ENCODE data around the gene PALM3. TPM values are rescaled to one million over a fixed set of nuclear protein-coding genes. Genes with fewer than 3 reads are reported as not detected.

Gene PALM3
- total and polyA plus RNA-seq, 2 donors, result 0.18 TPM; not detected in 1

DNA sequence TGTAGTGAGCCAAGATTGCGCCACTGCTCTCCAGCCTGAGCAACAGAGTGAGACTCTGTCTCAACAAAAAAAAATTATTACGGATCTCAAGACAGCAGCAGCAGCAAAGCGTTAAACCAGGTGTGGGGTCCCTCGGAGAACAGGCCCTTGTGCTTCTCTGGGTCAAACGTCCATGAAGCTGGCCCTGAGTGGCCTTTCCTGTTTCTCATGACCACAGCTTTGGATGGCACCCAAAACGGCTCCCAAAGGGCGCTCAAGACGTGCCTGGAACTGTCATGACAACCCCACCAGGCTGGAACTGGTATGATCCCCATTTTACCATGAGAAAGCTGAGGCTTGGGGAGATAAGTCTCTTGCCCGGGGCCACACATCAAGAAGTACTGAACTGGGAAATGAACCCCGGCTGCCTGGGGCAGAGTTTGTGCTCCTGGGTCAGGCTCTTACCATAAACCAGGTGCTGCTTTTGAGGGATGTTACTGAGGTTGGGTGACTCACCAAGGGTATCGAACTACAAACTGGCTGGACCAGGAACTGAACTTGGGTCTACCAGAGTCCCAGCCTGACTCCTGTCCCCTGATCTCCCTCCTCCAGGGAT is 40.3 kb upstream of the PALM3 start:
- peak overlapping the region in 1 of 2 donors; percentile 25 for H3K27ac ChIP-seq (ENCODE audit: low read depth in 1 of 2, low read length in 1 of 2)
- DNase-seq (ENCODE audit: low read depth in 6 of 9, low spot score in 9 of 9), result no peak

DNA sequence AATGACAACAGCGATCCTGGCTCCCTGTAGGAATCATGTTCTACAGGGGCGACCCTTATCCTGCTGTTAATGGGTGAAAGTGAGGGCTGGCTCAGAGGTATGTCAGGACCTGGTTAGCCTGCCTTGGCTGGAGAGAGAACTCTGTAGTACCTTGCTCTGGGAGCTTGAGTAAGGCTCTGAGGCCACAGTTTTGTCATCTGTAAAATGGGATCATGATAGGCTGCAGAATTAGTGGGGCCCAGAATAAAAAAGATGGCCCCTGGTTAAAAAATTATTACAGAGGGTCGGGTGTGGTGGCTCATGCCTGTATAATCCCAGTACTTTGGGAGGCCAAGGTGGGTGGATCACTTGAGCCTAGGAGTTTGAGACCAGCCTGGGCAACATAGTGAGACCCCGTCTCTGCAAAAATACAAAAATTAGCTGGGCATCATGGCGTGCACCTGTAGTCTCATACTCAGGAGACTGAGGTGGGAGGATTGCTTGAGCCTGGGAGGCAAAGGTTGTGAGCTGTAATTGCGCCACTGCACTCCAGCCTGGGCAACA is 39.2 kb upstream of the PALM3 start:
- WGBS, result over 99% methylated on average over 6 of the region's 6 CpGs
- no peaks in the 10 kb centered on the region for H3K27me3 ChIP-seq (ENCODE audit: control insufficient read depth in 2 of 2, insufficient read depth in 1 of 2, low read length in 1 of 2)
- H3K27ac ChIP-seq (ENCODE audit: low read depth in 1 of 2, low read length in 1 of 2), result no peak overlapping the region
- peaks cover 0 to 11% of the 10 kb centered on the region in 2 donors for H3K9me3 ChIP-seq (ENCODE audit: control insufficient read depth in 2 of 2, insufficient read depth in 1 of 2, low read length in 1 of 2)
- peaks cover 0 to 10% of the 10 kb centered on the region in 2 donors for H3K4me1 ChIP-seq (ENCODE audit: control insufficient read depth in 2 of 2, insufficient read depth in 2 of 2, low read length in 2 of 2)
- H3K4me3 ChIP-seq (ENCODE audit: low read length in 2 of 2), result no peak overlapping the region
- peaks cover 53 to 54% of the 10 kb centered on the region in 2 donors for H3K36me3 ChIP-seq (ENCODE audit: control insufficient read depth in 2 of 2, insufficient read depth in 2 of 2, low read length in 1 of 2)
- DNase-seq (ENCODE audit: low read depth in 6 of 9, low spot score in 9 of 9), result no peak

More for the DNA sequence above, 40.3 kb upstream of the PALM3 start:
- Histone ChIP-seq H3K27me3 (ENCODE audit: control insufficient read depth in 2 of 2, insufficient read depth in 1 of 2, low read length in 1 of 2) (no peaks in the 10 kb centered on the region), H3K4me3 (ENCODE audit: low read length in 2 of 2) (no peak overlapping the region), H3K36me3 (ENCODE audit: control insufficient read depth in 2 of 2, insufficient read depth in 2 of 2, low read length in 1 of 2) (peaks cover 48 to 54% of the 10 kb centered on the region in 2 donors), H3K4me1 (ENCODE audit: control insufficient read depth in 2 of 2, insufficient read depth in 2 of 2, low read length in 2 of 2) (peaks cover 0 to 11% of the 10 kb centered on the region in 2 donors), H3K9me3 (ENCODE audit: control insufficient read depth in 2 of 2, insufficient read depth in 1 of 2, low read length in 1 of 2) (peaks cover 0 to 7% of the 10 kb centered on the region in 2 donors)
- WGBS, result 97% methylated on average over 11 of the region's 11 CpGs

DNA sequence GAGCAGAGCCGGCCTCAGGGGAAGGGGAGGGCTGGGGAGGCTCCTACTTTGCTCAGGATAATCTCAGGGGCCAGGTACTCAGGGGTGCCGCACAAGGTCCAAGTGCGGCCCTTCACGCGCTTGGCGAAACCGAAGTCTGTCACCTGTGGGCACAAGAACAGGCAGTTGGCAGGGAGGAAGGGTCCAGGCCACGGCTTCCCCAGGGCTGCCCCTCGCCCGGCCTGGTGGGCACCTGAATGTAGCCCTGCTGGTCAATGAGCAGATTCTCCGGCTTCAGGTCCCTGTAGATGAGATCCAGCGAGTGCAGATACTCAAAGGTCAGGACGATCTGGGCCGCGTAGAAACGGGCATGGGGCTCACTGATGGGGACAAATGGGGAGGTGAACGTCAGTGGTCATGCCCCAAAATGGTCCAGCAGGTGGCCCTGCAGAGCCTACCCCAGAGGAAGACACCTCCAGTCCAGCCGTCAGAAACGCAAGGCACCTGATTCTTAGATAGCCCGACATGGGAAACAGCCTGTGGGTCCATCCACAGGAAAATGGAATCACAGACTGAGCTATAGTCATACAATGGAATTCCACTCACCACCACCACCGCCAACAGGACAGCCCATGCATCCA is 35.8 kb upstream of the PALM3 start:
- Histone ChIP-seq H3K4me3 (ENCODE audit: low read length in 2 of 2) (no peak overlapping the region), H3K9me3 (ENCODE audit: control insufficient read depth in 2 of 2, insufficient read depth in 1 of 2, low read length in 1 of 2) (peaks cover 2 to 20% of the 10 kb centered on the region in 2 donors), H3K4me1 (ENCODE audit: control insufficient read depth in 2 of 2, insufficient read depth in 2 of 2, low read length in 2 of 2) (peaks cover 0 to 6% of the 10 kb centered on the region in 2 donors), H3K36me3 (ENCODE audit: control insufficient read depth in 2 of 2, insufficient read depth in 2 of 2, low read length in 1 of 2) (peaks cover 35 to 39% of the 10 kb centered on the region in 2 donors), H3K27ac (ENCODE audit: low read depth in 1 of 2, low read length in 1 of 2) (no peak overlapping the region), H3K27me3 (ENCODE audit: control insufficient read depth in 2 of 2, insufficient read depth in 1 of 2, low read length in 1 of 2) (no peaks in the 10 kb centered on the region)
- 96% methylated on average over 21 of the region's 21 CpGs for WGBS
- no peak for DNase-seq (ENCODE audit: low read depth in 6 of 9, low spot score in 9 of 9)

DNA sequence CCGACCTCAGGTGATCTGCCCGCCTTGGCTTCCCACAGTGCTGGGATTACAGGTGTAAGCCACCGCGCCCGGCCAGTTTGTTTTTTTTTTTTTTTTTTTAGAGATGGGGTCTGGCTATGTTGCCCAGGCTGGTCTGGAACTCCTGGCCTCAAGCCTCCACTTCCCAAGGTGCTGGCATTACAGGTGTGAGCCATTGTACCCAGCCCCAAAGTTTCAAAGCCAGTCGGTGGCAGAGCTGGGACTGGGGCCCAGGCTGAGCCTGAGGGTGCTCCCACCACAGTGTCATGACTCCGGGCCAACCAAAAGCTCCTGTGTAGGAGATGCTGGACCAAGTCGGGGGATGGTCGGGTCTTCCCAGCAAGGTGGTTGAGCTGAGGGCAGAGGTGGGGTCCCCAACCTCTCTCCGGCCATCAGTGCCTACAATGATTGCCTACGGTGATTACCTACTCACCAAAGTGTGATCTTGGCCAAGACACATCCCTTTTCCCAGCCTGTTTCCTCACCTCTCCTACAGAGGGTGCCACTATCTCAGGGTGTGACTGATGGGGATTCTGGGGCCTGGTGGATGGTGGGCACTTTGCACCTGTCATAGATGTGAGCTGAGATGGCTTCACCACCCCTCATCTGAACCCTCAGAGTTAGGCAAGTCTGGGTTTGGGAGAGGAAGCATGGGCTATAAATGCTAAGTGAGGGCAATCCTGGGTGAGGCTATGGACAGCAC is 34.6 kb upstream of the PALM3 start:
- no peak overlapping the region for H3K27ac ChIP-seq (ENCODE audit: low read depth in 1 of 2, low read length in 1 of 2)
- H3K4me1 ChIP-seq (ENCODE audit: control insufficient read depth in 2 of 2, insufficient read depth in 2 of 2, low read length in 2 of 2), result peaks cover 0 to 10% of the 10 kb centered on the region in 2 donors
- WGBS, result 98% methylated on average over 11 of the region's 11 CpGs
- peaks cover 25 to 31% of the 10 kb centered on the region in 2 donors for H3K36me3 ChIP-seq (ENCODE audit: control insufficient read depth in 2 of 2, insufficient read depth in 2 of 2, low read length in 1 of 2)
- no peaks in the 10 kb centered on the region for H3K27me3 ChIP-seq (ENCODE audit: control insufficient read depth in 2 of 2, insufficient read depth in 1 of 2, low read length in 1 of 2)
- H3K9me3 ChIP-seq (ENCODE audit: control insufficient read depth in 2 of 2, insufficient read depth in 1 of 2, low read length in 1 of 2), result peaks cover 2 to 21% of the 10 kb centered on the region in 2 donors
- DNase-seq (ENCODE audit: low read depth in 6 of 9, low spot score in 9 of 9), result no peak
- H3K4me3 ChIP-seq (ENCODE audit: low read length in 2 of 2), result no peak overlapping the region

DNA sequence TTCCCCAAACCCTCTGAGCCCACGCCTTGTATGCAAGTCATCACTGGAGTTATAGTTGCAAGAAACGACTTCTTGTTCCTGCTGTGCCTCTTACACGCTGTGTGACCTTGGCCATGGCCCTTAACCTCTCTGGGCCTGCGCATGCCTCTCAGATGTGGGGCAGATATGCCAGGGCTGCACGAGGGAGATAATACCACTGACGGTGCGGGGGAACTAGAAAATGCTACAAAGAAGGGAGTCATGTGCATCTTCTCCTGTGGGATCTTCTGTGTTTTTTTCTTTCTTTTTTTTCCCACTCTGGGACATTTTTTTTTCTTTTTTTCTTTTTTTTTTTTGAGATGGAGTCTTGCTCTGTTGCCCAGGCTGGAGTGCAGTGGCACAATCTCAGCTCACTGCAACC is 33.0 kb upstream of the PALM3 start:
- peaks cover 0 to 11% of the 10 kb centered on the region in 2 donors for H3K4me1 ChIP-seq (ENCODE audit: control insufficient read depth in 2 of 2, insufficient read depth in 2 of 2, low read length in 2 of 2)
- no peak overlapping the region for H3K4me3 ChIP-seq (ENCODE audit: low read length in 2 of 2)
- peaks cover 2 to 21% of the 10 kb centered on the region in 2 donors for H3K9me3 ChIP-seq (ENCODE audit: control insufficient read depth in 2 of 2, insufficient read depth in 1 of 2, low read length in 1 of 2)
- H3K36me3 ChIP-seq (ENCODE audit: control insufficient read depth in 2 of 2, insufficient read depth in 2 of 2, low read length in 1 of 2), result peaks cover 17 to 20% of the 10 kb centered on the region in 2 donors
- H3K27ac ChIP-seq (ENCODE audit: low read depth in 1 of 2, low read length in 1 of 2), result no peak overlapping the region
- no peaks in the 10 kb centered on the region for H3K27me3 ChIP-seq (ENCODE audit: control insufficient read depth in 2 of 2, insufficient read depth in 1 of 2, low read length in 1 of 2)
- no peak for DNase-seq (ENCODE audit: low read depth in 6 of 9, low spot score in 9 of 9)
- 95% methylated on average over 7 of the region's 7 CpGs for WGBS

DNA sequence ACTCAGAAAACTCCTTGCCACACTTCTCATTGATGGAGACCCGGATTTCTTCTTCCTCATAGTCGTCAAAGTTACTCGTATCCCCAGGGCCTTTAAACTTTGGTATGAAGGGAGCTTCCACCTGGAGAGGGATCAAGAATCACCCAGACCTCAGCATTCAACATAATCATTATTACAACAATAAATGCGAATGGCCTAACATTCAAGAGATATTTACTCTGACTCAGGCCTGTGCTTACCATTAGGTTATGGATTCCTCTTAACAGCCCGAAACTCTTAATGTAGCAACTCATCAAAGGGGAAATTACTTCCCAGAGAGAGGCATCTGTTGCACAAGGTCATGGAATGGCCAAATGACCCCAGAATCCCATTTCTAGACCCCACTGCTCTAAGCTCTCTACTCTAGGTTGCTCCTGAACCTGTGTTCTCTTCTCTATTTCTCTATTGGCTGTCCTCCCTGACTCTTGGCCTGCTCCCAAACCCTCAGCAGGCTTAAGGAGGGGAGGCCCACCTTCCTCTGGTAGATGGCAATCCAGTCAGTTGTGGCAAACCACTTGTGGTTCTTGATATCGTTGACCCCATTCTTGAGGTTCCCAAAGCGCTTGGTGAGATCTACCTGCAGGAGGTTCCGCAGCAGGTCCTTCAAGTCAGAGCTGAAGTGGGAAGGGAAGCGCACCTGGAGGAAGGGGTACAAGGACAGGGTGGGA is 31.4 kb upstream of the PALM3 start:
- DNase-seq (ENCODE audit: low read depth in 6 of 9, low spot score in 9 of 9), result no peak
- no peaks in the 10 kb centered on the region for H3K27me3 ChIP-seq (ENCODE audit: control insufficient read depth in 2 of 2, insufficient read depth in 1 of 2, low read length in 1 of 2)
- peaks cover 7 to 24% of the 10 kb centered on the region in 2 donors for H3K4me1 ChIP-seq (ENCODE audit: control insufficient read depth in 2 of 2, insufficient read depth in 2 of 2, low read length in 2 of 2)
- H3K4me3 ChIP-seq (ENCODE audit: low read length in 2 of 2), result no peak overlapping the region
- H3K36me3 ChIP-seq (ENCODE audit: control insufficient read depth in 2 of 2, insufficient read depth in 2 of 2, low read length in 1 of 2), result peaks cover 27 to 29% of the 10 kb centered on the region in 2 donors
- WGBS, result 91% methylated on average over 9 of the region's 9 CpGs
- H3K27ac ChIP-seq (ENCODE audit: low read depth in 1 of 2, low read length in 1 of 2), result no peak overlapping the region
- peaks cover 2 to 21% of the 10 kb centered on the region in 2 donors for H3K9me3 ChIP-seq (ENCODE audit: control insufficient read depth in 2 of 2, insufficient read depth in 1 of 2, low read length in 1 of 2)

DNA sequence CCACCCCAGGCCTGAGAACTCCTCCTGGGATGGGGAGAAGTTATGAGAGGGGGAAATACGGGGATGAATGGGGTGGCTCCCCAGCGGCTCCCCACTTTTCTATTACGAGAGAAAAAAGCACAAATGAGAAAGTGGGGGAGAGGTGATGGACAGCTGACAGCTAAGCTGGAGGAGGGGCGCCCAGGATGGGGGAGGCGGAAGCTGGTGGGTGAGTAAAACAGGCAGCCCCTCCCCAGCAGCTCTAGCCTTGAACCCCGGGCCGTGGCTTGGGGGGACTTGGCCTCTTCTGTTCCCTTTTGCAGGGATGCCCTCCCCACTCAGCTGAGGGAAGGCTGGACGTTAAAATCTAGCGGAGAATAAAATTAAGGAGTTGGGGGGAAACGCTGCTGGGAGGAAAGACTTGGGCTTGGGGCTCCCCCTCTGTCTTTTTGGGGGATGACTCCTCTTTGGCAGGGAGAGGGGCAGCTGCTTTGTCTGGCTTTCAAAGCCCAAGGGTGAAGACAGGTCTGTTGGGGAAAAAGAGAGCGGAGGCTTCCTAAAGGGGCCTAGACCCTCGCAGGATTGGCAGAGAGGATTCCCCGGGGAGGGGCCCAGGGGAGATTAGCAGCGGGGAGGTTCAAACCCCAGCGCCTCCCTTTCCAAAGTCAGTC is 30.1 kb upstream of the PALM3 start:
- H3K4me1 ChIP-seq (ENCODE audit: control insufficient read depth in 2 of 2, insufficient read depth in 2 of 2, low read length in 2 of 2), result peaks cover 7 to 26% of the 10 kb centered on the region in 2 donors
- peak in 6 of 9 donors; percentile 61 to 91 (median 75) for DNase-seq (ENCODE audit: low read depth in 6 of 9, low spot score in 9 of 9)
- H3K4me3 ChIP-seq (ENCODE audit: low read length in 2 of 2), result peak overlapping the region; percentile 72 to 89
- peaks cover 22 to 27% of the 10 kb centered on the region in 2 donors for H3K36me3 ChIP-seq (ENCODE audit: control insufficient read depth in 2 of 2, insufficient read depth in 2 of 2, low read length in 1 of 2)
- 10% methylated on average over 15 of the region's 15 CpGs for WGBS
- H3K9me3 ChIP-seq (ENCODE audit: control insufficient read depth in 2 of 2, insufficient read depth in 1 of 2, low read length in 1 of 2), result peaks cover 2 to 16% of the 10 kb centered on the region in 2 donors
- peak overlapping the region; percentile 95 to 96 for H3K27ac ChIP-seq (ENCODE audit: low read depth in 1 of 2, low read length in 1 of 2)
- no peaks in the 10 kb centered on the region for H3K27me3 ChIP-seq (ENCODE audit: control insufficient read depth in 2 of 2, insufficient read depth in 1 of 2, low read length in 1 of 2)

DNA sequence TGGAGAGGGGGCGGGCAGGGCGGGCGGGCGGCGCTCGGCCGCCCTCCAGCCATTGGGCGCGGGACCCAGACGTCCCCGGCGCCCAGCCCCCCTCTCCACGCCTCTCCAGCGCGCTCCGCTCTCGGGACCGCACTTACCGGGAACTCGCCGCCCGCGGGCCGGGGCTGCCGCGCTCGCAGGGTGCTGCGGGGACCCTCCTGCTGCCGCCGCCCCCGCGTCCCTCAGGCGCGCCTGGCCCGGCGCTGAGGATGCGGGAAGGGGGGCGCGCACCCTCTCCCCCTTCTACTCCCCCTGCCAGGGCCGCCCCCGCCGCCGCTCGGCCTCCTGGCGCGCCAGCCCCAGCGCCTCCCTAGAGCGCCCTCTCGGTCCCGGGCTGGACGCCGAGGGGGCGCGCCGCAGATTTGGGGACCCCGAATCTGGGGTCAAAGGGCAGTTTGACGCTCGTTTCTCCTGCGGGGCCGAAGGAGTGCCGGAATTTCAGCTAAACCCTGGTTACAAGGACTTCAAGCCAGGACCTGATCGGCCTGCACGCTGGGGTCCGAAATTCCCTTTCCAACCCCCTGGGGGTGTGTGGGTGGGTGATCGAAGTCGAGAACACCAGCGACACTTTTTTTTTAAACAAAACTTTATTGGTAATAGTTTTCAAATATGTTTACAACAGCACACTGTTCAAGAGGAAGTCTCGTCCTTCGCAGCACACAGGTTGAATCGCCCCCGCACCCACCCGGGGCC is 29.4 kb upstream of the PALM3 start:
- Histone ChIP-seq H3K27ac (ENCODE audit: low read depth in 1 of 2, low read length in 1 of 2) (peak overlapping the region; percentile 95 to 96), H3K4me1 (ENCODE audit: control insufficient read depth in 2 of 2, insufficient read depth in 2 of 2, low read length in 2 of 2) (peaks cover 7 to 26% of the 10 kb centered on the region in 2 donors), H3K36me3 (ENCODE audit: control insufficient read depth in 2 of 2, insufficient read depth in 2 of 2, low read length in 1 of 2) (peaks cover 22 to 27% of the 10 kb centered on the region in 2 donors), H3K4me3 (ENCODE audit: low read length in 2 of 2) (peak overlapping the region; percentile 72 to 89), H3K9me3 (ENCODE audit: control insufficient read depth in 2 of 2, insufficient read depth in 1 of 2, low read length in 1 of 2) (peaks cover 2 to 13% of the 10 kb centered on the region in 2 donors), H3K27me3 (ENCODE audit: control insufficient read depth in 2 of 2, insufficient read depth in 1 of 2, low read length in 1 of 2) (no peaks in the 10 kb centered on the region)
- whole genome bisulfite sequencing, result under 1% methylated on average over 72 of the region's 72 CpGs
- DNase-seq (ENCODE audit: low read depth in 6 of 9, low spot score in 9 of 9), result peak in 7 of 9 donors; percentile 61 to 91 (median 70)

Data from thymus (tissue), 11 donors.